HepG2 (cell line): ENCODE data around the gene RANBP3. TPM values are rescaled to one million over a fixed set of nuclear protein-coding genes. Genes with fewer than 3 reads are reported as not detected.

Source experiments
- ATAC-seq: fragments of 200-7000 bp; cut with Tn5 transposase; 3 replicates; pipeline ENCODE4 v1.9.1; 2020; ENCODE audit warnings: mild to moderate bottlenecking, moderate library complexity
- BruUV-seq: library from RNA; stranded (reverse); fragments of 400-500 nt; replicated peaks from 2 replicates; lab custom pipeline; 2021; lab: Mats Ljungman, UMichigan
- CTCF ChIA-PET: fragments of 300-600 bp; formaldehyde crosslinking; extraction: SDS; loops from one replicate; lab custom pipeline; 2021; ENCODE audit warnings: low total read pairs, inconsistent platforms, low intra/inter-chr PET ratio; lab: Yijun Ruan, JAX
- POLR2A ChIA-PET: fragments of 350-600 bp; sonication (Branson Sonifier 250); formaldehyde crosslinking; loops from one replicate; lab custom pipeline; 2020; ENCODE audit warnings: antibody characterized with exemption, inconsistent platforms; lab: Yijun Ruan, JAX
- DNase-seq: peaks from one replicate; pipeline ENCODE4 v3.0.0-alpha.2; 2015; ENCODE audit warnings: low spot score
- FAIRE-seq: peaks from 3 replicates; lab custom pipeline; 2011; peaks lifted over from hg19 to GRCh38; lab: Jason Lieb, UNC
- H2AFZ ChIP-seq: one replicate; pipeline ENCODE4 v1.6.1; 2011; ENCODE audit warnings: low read length, inconsistent platforms
- H3K27ac ChIP-seq: fragments of 300-600 bp; 3 replicates; pipeline ENCODE4 v1.8.0; 2011; ENCODE audit warnings: mixed run types, mild to moderate bottlenecking, mixed read lengths, low read length, inconsistent platforms; ENCODE audit not compliant: insufficient read depth; ENCODE audit errors: extremely low read length
- H3K27me3 ChIP-seq, 2 experiments: fragments of 200-600 bp in 1 of 2; 2 replicates in 1 of 2; 3 replicates in 1 of 2; pipeline versions ENCODE4 v1.6.0 to v1.8.0; 2011; ENCODE audit warnings: low read length in 2 of 2, mild to moderate bottlenecking in 2 of 2, moderate library complexity in 2 of 2, inconsistent platforms in 1 of 2; ENCODE audit not compliant: insufficient read depth in 2 of 2, control insufficient read depth in 1 of 2
- H3K36me3 ChIP-seq, 2 experiments: fragments of 200-600 bp in 1 of 2; replicated peaks in 1 of 2; 2 replicates in 1 of 2; 3 replicates in 1 of 2; pipeline versions ENCODE4 v1.5.1 to v1.8.0; 2011; ENCODE audit warnings: low read length in 2 of 2, inconsistent platforms in 1 of 2; ENCODE audit not compliant: insufficient read depth in 2 of 2, control insufficient read depth in 1 of 2
- H3K4me1 ChIP-seq: 2 replicates; pipeline ENCODE4 v1.5.1; 2012; ENCODE audit warnings: low read length, inconsistent platforms; ENCODE audit not compliant: insufficient read depth
- H3K4me2 ChIP-seq: 2 replicates; pipeline ENCODE4 v1.6.0; 2011; ENCODE audit warnings: low read depth, low read length, inconsistent platforms
- H3K4me3 ChIP-seq, 3 experiments: fragments of 200-600 bp in 1 of 3; sonication (generic), shearing (Covaris generic) in 1 of 3; replicated peaks in 1 of 3; 2 replicates each; pipeline ENCODE4 v1.5.1; 2011 to 2016; ENCODE audit warnings: low read length in 3 of 3, inconsistent platforms in 2 of 3, low read depth in 2 of 3, mild to moderate bottlenecking in 2 of 3, control low read depth in 1 of 3, mixed read lengths in 1 of 3; ENCODE audit not compliant: insufficient read depth in 1 of 3
- H3K79me2 ChIP-seq: one replicate; pipeline ENCODE4 v1.6.1; 2011; ENCODE audit warnings: low read length, inconsistent platforms; ENCODE audit not compliant: insufficient read depth
- H3K9ac ChIP-seq: 2 replicates; pipeline ENCODE4 v1.6.0; 2011; ENCODE audit warnings: mild to moderate bottlenecking, low read depth, low read length, inconsistent platforms; ENCODE audit not compliant: insufficient read depth
- H3K9me3 ChIP-seq: 2 replicates; pipeline ENCODE4 v1.5.1; 2012; ENCODE audit warnings: mild to moderate bottlenecking, low read length
- H4K20me1 ChIP-seq: 2 replicates; pipeline ENCODE4 v1.6.0; 2011; ENCODE audit warnings: inconsistent platforms, mild to moderate bottlenecking, low read length, moderate library complexity; ENCODE audit not compliant: insufficient read depth
- GATAD2A ChIP-seq: IDR thresholded peaks from 2 replicates; pipeline ENCODE4 v1.6.1; 2016
- HDAC1 ChIP-seq: sonication (generic); formaldehyde crosslinking; IDR thresholded peaks from 2 replicates; pipeline ENCODE4 v1.5.1; 2020; ENCODE audit warnings: mild to moderate bottlenecking, missing genetic modification reagents
- HIC2 ChIP-seq: sonication (generic); formaldehyde crosslinking; IDR thresholded peaks from 2 replicates; pipeline ENCODE4 v1.9.0; 2022; ENCODE audit warnings: low read depth, missing genetic modification reagents
- HNF4A ChIP-seq: sonication (generic); formaldehyde crosslinking; IDR thresholded peaks from 2 replicates; pipeline ENCODE4 v1.4.0; 2020; ENCODE audit warnings: missing genetic modification reagents
- HNRNPL ChIP-seq: fragments of 200-400 bp; formaldehyde crosslinking; IDR thresholded peaks from 2 replicates; pipeline ENCODE4 v1.6.1; 2017; ENCODE audit warnings: mild to moderate bottlenecking, low read depth, low read length
- KDM5B ChIP-seq: sonication (generic); formaldehyde crosslinking; IDR thresholded peaks from 2 replicates; pipeline ENCODE4 v1.4.0; 2020; ENCODE audit warnings: missing genetic modification reagents, mild to moderate bottlenecking, borderline replicate concordance
- MYC ChIP-seq: sonication (generic); formaldehyde crosslinking; IDR thresholded peaks from 2 replicates; pipeline ENCODE4 v1.9.0; 2021; ENCODE audit warnings: missing genetic modification reagents, borderline replicate concordance
- PATZ1 ChIP-seq: sonication (generic); formaldehyde crosslinking; IDR thresholded peaks from 2 replicates; pipeline ENCODE4 v1.4.0; 2020; ENCODE audit warnings: missing genetic modification reagents
- POLR2AphosphoS2 ChIP-seq: IDR thresholded peaks from 2 replicates; pipeline ENCODE4 v1.6.1; 2011; ENCODE audit warnings: low read depth, low read length, improper control_type of control experiment
- SALL1 ChIP-seq: sonication (generic); formaldehyde crosslinking; IDR thresholded peaks from 2 replicates; pipeline ENCODE4 v1.8.0; 2022; ENCODE audit warnings: mild to moderate bottlenecking, missing genetic modification reagents
- U2AF1 ChIP-seq: fragments of 200-400 bp; formaldehyde crosslinking; optimal IDR thresholded peaks from 2 replicates; pipeline ENCODE3; 2017; ENCODE audit warnings: mild to moderate bottlenecking, low read depth, low read length
- ZBTB7B ChIP-seq: sonication (generic); formaldehyde crosslinking; IDR thresholded peaks from 2 replicates; pipeline ENCODE4 v1.4.0; 2020; ENCODE audit warnings: missing genetic modification reagents
- ZFP36 ChIP-seq: fragments of 150-350 bp; IDR thresholded peaks from 2 replicates; pipeline ENCODE4 v1.6.1; 2018; ENCODE audit warnings: borderline replicate concordance, low read length, low read depth; ENCODE audit not compliant: partially characterized antibody
- ZFX ChIP-seq: sonication (generic); formaldehyde crosslinking; IDR thresholded peaks from 2 replicates; pipeline ENCODE4 v1.4.0; 2020; ENCODE audit warnings: mild to moderate bottlenecking, low read depth, missing genetic modification reagents, moderate library complexity
- ZMAT3 ChIP-seq: sonication (generic); formaldehyde crosslinking; conservative IDR thresholded peaks from 2 replicates; pipeline ENCODE4 v1.7.0; 2021; ENCODE audit warnings: missing genetic modification reagents
- ZNF280B ChIP-seq: sonication (generic); formaldehyde crosslinking; IDR thresholded peaks from 2 replicates; pipeline ENCODE4 v1.5.0; 2020; ENCODE audit warnings: missing genetic modification reagents, mild to moderate bottlenecking, borderline replicate concordance
- ZNF75D ChIP-seq: sonication (generic); formaldehyde crosslinking; IDR thresholded peaks from 2 replicates; pipeline ENCODE4 v1.8.1; 2023; ENCODE audit warnings: missing genetic modification reagents, mild to moderate bottlenecking, borderline replicate concordance
- ZNF761 ChIP-seq: sonication (generic); formaldehyde crosslinking; conservative IDR thresholded peaks from 2 replicates; pipeline ENCODE4 v1.4.0; 2020; ENCODE audit warnings: mild to moderate bottlenecking, missing genetic modification reagents
- ZNF792 ChIP-seq: IDR thresholded peaks from 2 replicates; pipeline ENCODE4 v1.6.1; 2016
- WGBS: methylation state at CpG from one replicate; pipeline ENCODE4 v1.1.6; 2017; ENCODE audit warnings: low lambda C conversion rate; 5-methylcytosine and 5-hydroxymethylcytosine counted together
- in situ Hi-C: cut with HindIII; loops from 2 replicates; pipeline ENCODE4 v1.10.0; 2017; ENCODE audit warnings: low pct_unique_long_range_greater_than_20kb; ENCODE audit not compliant: extremely low pct_ligation_motif_present
- intact Hi-C: fragments of 100-400 bp; cut with micrococcal nuclease; formaldehyde crosslinking; loops from one replicate; pipeline ENCODE4 v1.10.0; 2022; ENCODE audit not compliant: unreplicated experiment
- polyA plus RNA-seq, 8 experiments: library from polyadenylated mRNA; depleted of rRNA in 3 of 8; stranded (reverse) in 7 of 8; unstranded in 1 of 8; fragments of >200 nt; fragmentation: Illumina TruSeq in 4 of 8; extraction: Trizol in 4 of 8; gene quantifications; 2 replicates each; pipeline versions ENCODE4 v1.2.1 to v1.2.3, GENCODE V29; 2011 to 2016; ENCODE audit warnings: low read depth in 4 of 8, missing spikeins in 1 of 8, mixed read lengths in 1 of 8; ENCODE audit not compliant: insufficient read depth in 1 of 8
- total RNA-seq, 5 experiments: library from RNA; depleted of rRNA; stranded (reverse); fragments of >200 nt; fragmentation: Illumina TruSeq; extraction: Trizol; gene quantifications; 2 replicates each; pipeline ENCODE4 v1.2.3, GENCODE V29; 2016; ENCODE audit warnings: low read depth in 1 of 5

The RANBP3 gene
- total and polyA plus RNA-seq, 2 of the 13 experiments (the other 11 are each of a cell fraction or from before 2014, with no cell fraction given), result 39.5 to 149 TPM

- intact Hi-C loops (no loop called here), in situ Hi-C loops (loop anchor here (5.0 kb wide), 1 partner anchor 38 kb away; no protein-coding TSS in a partner anchor)
- ATAC-seq (peak; percentile 7), FAIRE-seq (peak; percentile 42), DNase-seq (peak; percentile 39)
- peaks cover 68% of the 10 kb centered on the region for H3K4me1 ChIP-seq
- peaks cover 14 to 24% of the 10 kb centered on the region in 2 experiments; a peak in 4 of 5 replicates for H3K36me3 ChIP-seq
- ChIA-PET POLR2A (interaction anchor here (0.7 to 2.7 kb wide), 3 partner anchors 10 to 110 kb away, joined by 3 to 13 read pairs (median 3); partner anchors contain the start of genes NDUFA11 and VMAC), CTCF (no interaction called here)
- no peaks in the 10 kb centered on the region for H3K79me2 ChIP-seq
- H3K4me2 ChIP-seq, result peak within 1 kb of the TSS; percentile 53
- H3K27me3 ChIP-seq, result no peaks in the 10 kb centered on the region
- H3K27ac ChIP-seq, result peak within 1 kb of the TSS; percentile 32
- no TSS peak for BruUV-seq
- no peak within 1 kb of the TSS for H2AFZ ChIP-seq
- whole genome bisulfite sequencing, result 33% methylated on average over 5 of the region's 10 CpGs
- H3K9ac ChIP-seq, result peak within 1 kb of the TSS; percentile 22; the same call in 1 of the 2 replicates
- no peaks in the 10 kb centered on the region for H4K20me1 ChIP-seq
- no peaks in the 10 kb centered on the region for H3K9me3 ChIP-seq
- no peak within 1 kb of the TSS for H3K4me3 ChIP-seq
- TF ChIP-seq ZNF75D (CRISPR knock-in tag) (no peak), HNF4A (peak; percentile 15; the same call in 1 of the 2 replicates), ZFP36 (peak; percentile 40), ZNF792 (CRISPR knock-in tag) (0 out of 2 replicates have a peak, but pooled peaks have one; percentile 10), HDAC1 (CRISPR knock-in tag) (0 out of 2 replicates have a peak, but pooled peaks have one; percentile 35), SALL1 (CRISPR knock-in tag) (no peak), ZNF761 (CRISPR knock-in tag) (0 out of 2 replicates have a peak, but pooled peaks have one; percentile 26), U2AF1 (peak; percentile 68), MYC (CRISPR knock-in tag) (no peak), POLR2AphosphoS2 (no peak), ZFX (CRISPR knock-in tag) (0 out of 2 replicates have a peak, but pooled peaks have one; percentile 26), PATZ1 (peak; percentile 14; the same call in 1 of the 2 replicates), GATAD2A (CRISPR knock-in tag) (no peak), HNRNPL (peak; percentile 83), ZMAT3 (CRISPR knock-in tag) (no peak), KDM5B (CRISPR knock-in tag) (0 out of 2 replicates have a peak, but pooled peaks have one; percentile 27), HIC2 (CRISPR knock-in tag) (peak; percentile 31; the same call in 1 of the 2 replicates), ZNF280B (0 out of 2 replicates have a peak, but pooled peaks have one; percentile 3), ZBTB7B (CRISPR knock-in tag) (peak; percentile 13; the same call in 1 of the 2 replicates)
Measured at GRCh38 chr19:5913739-5914357, 64.1 kb downstream of the RANBP3 start, which contains the start of gene CAPS. CAPS (plus strand) TSS chr19:5914254; CDS start chr19:5914407, 153 bp downstream.
